Fibroblast of gingiva (primary cell): ENCODE measurements around the gene DRG2.

ENCODE experiments used
- DNase-seq: peaks from one replicate; pipeline ENCODE4 v3.0.0-alpha.2; 2011; ENCODE audit warnings: low read depth

DRG2 gene

GRCh38 chr17:18116078-18116477 lies 28.3 kb downstream of the DRG2 start:
- no peak for DNase-seq

GRCh38 chr17:18117533-18117932 lies 29.8 kb downstream of the DRG2 start:
- DNase-seq, result no peak

- no peak for DNase-seq
Measured at GRCh38 chr17:18117982-18118975, 30.5 kb downstream of the DRG2 start.

GRCh38 chr17:18119166-18119745 lies 31.5 kb downstream of the DRG2 start:
- DNase-seq, result no peak

GRCh38 chr17:18119938-18120337 lies 32.2 kb downstream of the DRG2 start:
- no peak for DNase-seq

- DNase-seq, result no peak
Measured at GRCh38 chr17:18120461-18121017, 32.8 kb downstream of the DRG2 start.

- no peak for DNase-seq
Measured at GRCh38 chr17:18121144-18121910, 33.6 kb downstream of the DRG2 start.

GRCh38 chr17:18122990-18123753 lies 35.4 kb downstream of the DRG2 start:
- no peak for DNase-seq

- DNase-seq, result no peak
Measured at GRCh38 chr17:18124345-18125126, 36.8 kb downstream of the DRG2 start.

GRCh38 chr17:18129041-18129502 lies 41.3 kb downstream of the DRG2 start:
- peak; percentile 78 for DNase-seq

- DNase-seq, result no peak
Measured at GRCh38 chr17:18132711-18133110, 45.0 kb downstream of the DRG2 start.

GRCh38 chr17:18136357-18136756 lies 48.6 kb downstream of the DRG2 start:
- DNase-seq, result no peak

- no peak for DNase-seq
Measured at GRCh38 chr17:18138065-18138749, 50.5 kb downstream of the DRG2 start.

- DNase-seq, result no peak
Measured at GRCh38 chr17:18139092-18139491, 51.3 kb downstream of the DRG2 start.

- DNase-seq, result no peak
Measured at GRCh38 chr17:18139498-18139897, 51.8 kb downstream of the DRG2 start.

- DNase-seq, result no peak
Measured at GRCh38 chr17:18139949-18140348, 52.2 kb downstream of the DRG2 start.

- DNase-seq, result no peak
Measured at GRCh38 chr17:18140648-18141047, 52.9 kb downstream of the DRG2 start.

GRCh38 chr17:18141210-18141803 lies 53.6 kb downstream of the DRG2 start:
- peak; percentile 29 for DNase-seq

- DNase-seq, result no peak
Measured at GRCh38 chr17:18142417-18142816, 54.7 kb downstream of the DRG2 start.
